Putamen (tissue), 1 donor: ENCODE data around the gene LGI2.
"Not testable (repeated sequence)": the region's sequence is repeated elsewhere in the genome, so short reads cannot be mapped to it uniquely, and the experiment has no call there.

Experiments
- DNase-seq: peaks from one replicate; pipeline ENCODE4 v3.0.0-alpha.2; 2016; ENCODE audit warnings: low spot score

LGI2 gene, protein sequence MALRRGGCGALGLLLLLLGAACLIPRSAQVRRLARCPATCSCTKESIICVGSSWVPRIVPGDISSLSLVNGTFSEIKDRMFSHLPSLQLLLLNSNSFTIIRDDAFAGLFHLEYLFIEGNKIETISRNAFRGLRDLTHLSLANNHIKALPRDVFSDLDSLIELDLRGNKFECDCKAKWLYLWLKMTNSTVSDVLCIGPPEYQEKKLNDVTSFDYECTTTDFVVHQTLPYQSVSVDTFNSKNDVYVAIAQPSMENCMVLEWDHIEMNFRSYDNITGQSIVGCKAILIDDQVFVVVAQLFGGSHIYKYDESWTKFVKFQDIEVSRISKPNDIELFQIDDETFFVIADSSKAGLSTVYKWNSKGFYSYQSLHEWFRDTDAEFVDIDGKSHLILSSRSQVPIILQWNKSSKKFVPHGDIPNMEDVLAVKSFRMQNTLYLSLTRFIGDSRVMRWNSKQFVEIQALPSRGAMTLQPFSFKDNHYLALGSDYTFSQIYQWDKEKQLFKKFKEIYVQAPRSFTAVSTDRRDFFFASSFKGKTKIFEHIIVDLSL

DNA sequence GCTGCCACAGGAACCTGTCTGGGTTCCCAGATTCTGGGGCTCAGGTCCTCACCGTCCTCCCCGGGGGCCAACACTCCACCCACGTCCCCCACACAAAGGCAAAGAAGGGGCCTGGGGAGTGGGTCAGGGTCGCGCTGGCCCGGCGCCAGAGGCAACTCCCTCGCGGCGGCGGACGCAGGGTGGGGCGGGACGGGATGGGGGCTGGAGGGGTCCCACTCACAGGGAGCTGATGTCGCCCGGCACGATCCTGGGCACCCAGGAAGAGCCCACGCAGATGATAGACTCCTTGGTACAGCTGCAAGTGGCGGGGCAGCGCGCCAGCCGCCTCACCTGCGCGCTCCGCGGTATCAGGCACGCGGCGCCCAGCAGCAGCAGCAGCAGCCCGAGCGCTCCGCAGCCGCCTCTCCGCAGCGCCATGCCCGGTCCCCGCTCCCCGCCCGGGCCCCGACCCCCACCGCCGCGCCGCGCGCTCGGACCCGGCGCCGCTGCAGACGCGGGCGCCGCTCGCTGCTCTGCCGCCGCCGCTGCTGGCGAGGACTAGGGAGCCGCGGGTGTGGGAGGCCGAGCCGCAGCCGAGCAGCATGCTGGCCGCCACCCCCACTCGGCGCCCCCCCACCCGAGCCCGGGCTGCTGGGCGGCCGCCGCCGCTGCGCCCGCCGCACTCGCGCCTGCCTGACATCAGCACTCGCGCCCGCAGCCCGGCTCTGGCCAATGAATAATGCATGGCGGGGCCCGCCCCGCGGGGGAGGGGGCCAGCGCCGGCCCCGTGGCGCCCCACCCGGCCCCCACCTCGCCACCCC is at the start of gene LGI2:
TSS of gene LGI2 (minus strand) at position 670 of the 800 bp plus-strand sequence. CDS start at position 417, 253 bp downstream.
- no peak for DNase-seq

DNA sequence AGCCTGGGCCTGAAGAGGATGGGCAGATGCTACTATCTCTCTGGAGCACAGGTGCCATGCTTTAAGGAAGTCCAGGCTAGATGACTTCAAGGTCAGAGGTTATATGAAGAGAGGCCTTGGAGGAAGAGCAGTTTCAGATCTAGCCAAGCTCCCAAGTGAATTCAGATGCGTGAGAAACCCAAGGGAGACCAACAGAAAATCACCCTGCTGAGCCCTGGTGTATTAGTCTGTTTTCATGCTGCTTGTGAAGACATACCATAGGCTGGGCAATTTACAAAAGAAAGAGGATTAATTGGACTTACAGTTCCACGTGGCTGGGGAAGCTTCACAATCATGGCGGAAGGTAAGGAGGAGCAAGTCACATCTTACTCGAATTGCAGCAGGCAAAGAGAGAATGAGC is 47.8 kb upstream of the LGI2 start:
- no peak for DNase-seq

DNA sequence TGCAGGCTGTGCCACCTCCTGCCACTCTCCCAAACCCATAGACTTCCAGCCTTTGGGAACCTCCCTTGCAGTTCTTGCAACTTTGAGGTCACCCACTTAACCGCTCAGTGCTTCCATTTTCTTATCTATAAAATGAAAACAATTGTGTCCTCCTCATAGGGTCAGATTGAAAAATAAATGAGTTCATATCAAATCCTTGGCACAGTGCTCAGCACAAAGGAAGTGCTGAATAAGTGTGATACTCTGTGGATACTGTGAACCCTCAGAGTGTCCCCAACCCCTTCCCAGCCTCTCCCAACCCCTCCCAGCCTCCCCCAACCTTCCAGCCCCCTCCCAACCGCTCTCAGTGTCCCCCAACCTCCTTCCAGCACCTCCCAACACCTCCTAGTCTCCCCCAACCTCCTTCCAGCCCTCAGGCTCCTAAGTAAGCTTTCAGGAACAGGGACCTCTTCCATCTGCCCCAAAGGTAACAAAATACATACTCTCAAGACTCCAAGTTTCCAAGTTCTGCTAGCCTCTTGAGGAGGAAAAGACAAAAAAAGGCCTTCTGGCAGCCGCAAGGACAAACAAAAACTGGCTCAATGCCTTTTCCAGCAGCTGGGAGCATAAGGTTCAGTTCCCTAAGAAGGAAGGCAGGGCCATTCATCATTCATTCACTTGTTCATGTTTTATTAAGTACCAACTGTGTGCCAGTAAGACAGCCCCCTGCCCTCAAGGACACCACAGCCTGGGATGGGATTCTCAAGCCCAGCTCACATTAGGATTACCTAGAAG is 46.1 kb upstream of the LGI2 start:
- no peak for DNase-seq

DNA sequence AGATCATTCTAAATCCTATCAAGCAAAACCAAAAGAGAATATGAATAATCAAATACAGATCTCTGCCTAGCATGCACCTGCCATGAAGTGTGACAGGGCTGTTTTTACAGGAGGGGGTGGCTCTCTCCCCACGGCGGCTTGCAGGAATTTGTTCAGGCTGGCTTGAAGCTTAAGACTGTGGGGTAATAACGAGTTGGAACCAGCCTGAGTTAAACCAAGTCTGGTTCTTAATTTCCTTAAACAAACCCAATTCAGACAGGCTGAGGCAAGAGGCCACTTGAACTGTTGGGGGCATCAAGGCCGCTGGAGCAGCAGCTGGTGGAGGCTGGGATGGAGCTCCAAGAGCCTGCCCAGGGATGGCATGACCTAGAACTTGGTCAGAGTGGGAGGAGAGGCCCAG is 45.1 kb upstream of the LGI2 start:
- DNase-seq, result peak; percentile 13

DNA sequence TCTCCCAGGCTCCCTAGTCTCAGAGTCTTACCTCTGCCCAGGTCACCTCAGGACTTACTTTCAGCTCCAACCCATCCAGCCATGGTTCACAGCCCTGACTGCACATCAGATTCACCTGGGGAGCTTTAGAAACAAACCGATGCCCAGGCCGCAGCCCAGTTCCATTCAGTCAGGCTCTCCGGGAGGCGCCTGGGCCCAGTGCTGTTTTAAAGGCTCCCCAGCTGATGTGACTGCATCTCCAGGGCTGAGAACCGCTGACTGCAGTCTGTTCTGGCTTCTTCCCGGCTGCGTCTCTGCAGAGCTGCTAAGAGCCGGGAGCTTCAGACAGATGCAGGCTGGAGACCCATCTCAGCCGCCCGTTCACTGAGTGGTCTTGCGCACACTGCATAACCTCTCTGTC is 44.4 kb upstream of the LGI2 start:
- no peak for DNase-seq

DNA sequence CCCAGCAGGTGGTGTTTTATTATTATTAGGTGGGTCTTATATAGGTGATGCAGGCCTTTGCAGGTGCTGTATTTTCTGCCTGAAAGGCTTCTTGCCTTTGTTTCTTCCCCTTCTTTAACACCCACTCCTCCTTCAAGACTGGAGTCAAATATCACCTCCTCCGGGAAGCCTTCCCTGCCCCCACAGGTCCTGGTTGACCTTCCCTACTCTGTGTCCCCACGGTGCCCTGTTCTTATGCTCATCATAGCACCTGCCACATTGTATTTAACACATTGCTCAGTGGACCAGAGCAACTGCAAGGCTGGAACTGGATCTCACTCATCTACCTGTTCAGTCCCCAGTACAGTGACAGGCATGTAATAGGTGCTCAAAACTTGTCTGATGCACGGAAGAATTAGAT is 39.8 kb upstream of the LGI2 start:
- no peak for DNase-seq

DNA sequence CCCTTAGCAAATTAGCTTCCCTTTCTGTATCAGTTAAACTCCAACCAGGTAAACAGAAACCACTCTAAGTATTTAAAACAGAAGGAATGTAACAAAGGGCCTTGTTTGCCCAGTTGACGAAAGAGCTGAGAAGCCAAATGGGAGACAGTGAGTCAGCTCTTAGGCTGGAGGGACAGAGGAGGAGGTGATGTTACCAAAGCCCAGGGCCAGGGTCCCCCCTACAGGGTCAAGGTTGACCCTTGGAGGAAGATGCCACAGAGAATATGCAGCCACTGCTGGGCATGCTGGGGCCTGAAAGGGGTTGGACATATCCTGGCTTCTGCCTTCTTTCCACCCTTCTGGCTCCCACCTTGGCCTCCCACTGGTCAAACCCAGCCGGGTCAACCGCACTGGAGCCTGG is 38.3 kb upstream of the LGI2 start:
- DNase-seq, result no peak

DNA sequence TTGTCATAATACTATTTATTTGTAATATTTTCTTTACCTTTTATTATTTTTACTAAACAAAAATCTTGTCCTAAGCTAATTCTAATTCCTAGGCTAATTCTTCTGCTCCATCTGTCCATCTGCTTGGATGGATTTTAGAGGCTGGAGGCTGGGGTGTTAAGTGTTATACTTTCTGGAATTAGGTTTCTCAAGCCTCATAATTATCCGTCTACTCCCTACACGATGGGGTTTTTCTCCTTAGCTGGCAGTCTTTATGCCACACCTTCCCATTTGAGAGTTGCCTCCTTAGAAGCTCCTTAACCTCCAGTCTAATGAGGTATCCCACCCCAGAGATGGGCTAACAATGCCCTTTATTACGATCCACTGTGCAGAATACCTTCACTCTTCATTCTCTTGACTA is 37.6 kb upstream of the LGI2 start:
- DNase-seq, result no peak

DNA sequence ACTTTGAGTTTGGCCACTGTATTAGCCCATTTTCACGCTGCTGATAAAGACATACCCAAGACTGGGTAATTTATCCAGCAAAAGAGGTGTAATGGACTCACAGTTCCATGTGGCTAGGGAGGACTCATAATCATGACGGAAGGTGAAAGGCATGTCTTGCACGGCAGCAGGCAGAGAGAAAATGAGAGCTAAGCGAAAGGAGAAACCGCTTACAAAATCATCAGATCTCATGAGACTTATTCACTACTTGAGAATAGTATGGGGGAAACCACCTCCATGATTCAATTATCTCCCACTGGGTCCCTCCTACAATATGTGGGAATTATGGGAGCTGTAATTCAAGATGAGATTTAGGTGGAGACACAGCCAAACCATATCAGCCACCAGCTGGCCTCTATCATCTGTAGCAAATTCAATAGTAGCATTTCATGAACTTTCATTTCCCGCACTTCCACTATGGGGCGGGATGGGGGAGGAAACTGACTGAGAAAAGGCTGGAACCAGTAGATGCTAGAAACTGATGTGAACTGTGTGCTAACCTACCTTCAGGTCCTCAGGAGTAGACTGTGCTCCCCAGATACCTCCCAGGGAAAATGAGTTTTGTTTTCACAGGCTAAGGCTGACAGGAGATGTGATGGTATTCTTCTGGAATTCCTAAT is 35.3 kb upstream of the LGI2 start:
- no peak for DNase-seq

DNA sequence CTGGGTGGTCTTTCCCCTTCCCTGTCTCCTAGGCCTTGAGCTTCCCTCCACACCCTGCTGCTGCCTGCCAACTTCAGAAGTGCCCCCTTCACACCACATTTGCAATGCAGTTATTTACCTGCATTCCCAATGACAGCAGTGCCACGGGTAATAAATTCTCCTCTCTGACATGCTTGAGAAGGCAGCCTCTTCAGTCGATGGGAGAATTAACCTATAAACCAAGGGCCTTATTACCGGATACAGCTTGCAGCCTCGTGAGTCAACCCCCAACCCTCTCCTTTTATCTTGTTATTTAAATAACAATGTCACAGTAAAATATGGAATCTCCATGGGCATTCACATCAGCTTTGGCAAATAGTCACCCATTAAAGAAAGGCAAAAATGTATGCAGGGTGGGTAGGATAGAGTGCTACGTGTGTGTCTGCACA is 34.7 kb upstream of the LGI2 start:
- no peak for DNase-seq

DNA sequence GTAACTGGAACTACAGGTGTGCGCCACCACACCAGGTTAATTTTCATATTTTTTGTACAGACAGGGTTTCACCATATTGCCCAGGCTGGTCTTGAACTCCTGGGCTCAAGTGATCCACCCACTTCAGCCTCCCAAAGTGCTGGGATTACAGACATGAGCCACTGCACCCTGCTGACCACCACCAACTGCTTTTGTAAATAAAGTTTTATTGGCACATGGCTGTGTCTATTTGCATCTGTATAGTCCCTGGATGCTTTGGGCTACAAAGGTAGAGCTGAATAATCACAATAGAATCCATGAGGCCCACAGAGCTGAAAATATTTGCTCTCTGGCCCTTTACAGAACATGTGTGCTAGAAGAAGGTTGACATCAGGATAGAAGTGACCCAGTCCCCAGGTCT is 33.7 kb upstream of the LGI2 start:
- DNase-seq, result not testable (repeated sequence)

DNA sequence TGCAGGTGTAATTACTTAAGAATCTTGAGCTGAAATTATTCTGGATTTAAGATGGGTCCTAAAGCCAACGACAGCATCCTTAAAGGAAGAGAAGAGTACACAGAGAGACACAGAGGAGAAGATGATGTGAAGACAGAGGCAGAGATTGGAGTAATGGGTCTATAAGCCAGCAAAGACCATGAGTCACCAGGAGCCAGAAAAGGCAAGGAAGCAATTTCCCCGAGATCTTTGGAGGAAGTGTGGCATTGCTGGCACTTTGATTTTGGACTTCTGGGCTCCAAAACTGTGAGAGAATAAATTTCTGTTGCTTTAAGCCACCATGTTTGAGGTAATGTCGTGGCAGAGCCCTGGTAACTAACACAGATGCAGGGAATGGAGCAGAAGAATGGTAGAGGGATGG is 32.4 kb upstream of the LGI2 start:
- DNase-seq, result no peak

DNA sequence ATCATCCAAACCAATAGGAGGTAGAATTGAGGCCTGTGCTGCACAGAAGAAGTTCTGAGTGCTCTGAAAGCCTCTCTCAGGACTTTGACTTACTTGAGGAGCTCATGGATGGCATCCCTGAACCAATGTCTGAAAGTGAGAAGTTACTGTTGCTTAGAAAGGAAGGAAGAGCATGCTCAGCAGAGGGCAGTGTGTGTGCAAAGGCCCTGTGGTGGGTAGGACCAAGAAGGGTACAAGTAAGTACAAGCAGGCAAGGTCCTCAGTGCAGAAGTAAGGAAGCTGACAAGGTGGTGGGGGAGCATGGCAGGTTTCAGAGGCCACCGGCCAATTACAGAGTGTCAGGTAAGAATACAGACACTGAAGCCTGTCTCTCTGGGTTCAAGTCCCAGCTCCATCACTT is 31.4 kb upstream of the LGI2 start:
- DNase-seq, result no peak

DNA sequence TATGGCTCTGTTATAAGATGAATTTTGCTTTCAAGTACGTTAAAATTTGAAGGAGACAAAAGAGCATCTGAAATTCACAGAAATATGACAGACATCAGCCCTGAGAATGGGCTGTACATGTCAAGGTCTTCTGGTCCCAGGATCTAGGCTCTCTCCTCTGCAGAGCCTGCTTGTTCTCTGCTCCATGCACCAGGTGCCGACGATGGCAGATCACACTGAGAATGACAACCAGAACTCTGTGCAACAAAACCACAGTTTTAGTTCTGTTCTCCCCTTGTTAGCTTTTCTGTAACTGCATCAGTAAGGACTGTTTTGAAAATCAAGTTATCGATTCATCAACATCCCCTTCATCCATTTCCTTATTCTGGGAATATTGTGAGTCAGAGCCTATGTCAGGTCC is 30.9 kb upstream of the LGI2 start:
- no peak for DNase-seq

DNA sequence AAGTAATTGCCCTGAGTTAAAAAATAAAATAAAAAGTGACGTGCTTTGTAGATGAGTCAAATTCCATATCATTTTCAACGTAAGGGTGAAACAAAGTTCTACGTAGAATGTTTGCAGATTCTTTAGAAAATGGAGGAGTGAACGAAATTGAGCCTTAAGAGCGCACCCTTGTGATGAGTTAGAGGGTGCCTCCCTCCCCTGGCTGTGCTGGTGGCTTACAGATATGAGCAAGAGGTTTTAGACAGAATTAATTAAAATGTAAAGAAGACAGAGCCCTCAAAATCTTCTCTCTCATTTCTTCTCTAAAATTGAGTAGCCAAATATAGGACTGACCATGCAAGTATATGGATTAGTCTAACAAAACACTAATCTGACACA is 30.2 kb upstream of the LGI2 start:
- peak; percentile 9 for DNase-seq

DNA sequence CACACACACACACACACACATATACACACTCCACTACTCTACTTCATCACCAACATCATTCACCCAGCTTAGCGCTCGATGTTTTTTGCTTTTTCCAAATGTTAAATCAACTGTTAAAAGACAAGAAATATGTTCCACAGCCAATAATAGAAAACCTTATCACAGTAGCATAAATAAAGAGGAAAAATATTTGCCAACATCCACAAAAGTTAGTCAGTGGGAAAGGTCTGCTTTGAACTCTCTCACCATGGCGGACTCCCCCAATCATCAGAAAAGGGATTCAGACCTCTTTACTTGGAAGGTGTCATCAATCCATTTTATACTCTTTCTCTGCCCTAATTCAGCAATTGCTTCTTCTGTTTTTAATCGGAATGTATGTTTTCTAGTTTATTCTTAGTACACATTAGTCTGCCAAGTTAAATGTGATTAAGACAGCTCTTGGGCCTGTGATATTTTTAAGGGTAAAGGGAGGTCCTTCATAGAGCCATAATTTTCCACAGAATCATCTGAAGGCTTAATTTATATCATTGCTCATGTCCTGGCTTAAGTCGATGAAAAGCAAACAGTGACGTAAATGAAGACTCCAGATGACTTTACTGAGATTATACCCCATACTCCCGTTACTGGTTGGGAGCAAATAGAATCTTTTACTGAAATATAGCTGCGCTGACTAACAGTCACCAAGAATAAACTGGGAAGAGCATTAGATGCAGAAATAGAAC is 29.7 kb upstream of the LGI2 start:
- no peak for DNase-seq

DNA sequence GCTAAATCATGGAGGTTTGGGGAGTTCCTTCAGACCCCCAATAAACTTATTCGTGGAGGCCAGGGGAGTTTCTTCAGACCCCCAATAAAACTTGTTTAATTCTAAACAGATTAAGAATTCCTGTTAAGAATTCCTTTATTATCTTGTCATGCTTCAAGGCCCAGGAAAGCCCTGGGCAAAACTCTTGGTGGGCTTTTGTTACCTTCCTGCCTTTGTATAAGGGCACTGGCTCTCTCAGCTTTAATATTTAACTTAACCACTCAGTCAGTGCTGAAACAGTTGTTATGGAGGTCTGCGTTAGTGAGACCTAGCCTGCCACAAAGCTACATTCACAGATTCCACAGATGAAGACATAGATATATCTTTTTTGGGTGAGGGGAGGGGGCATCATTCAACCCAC is 29.0 kb upstream of the LGI2 start:
- no peak for DNase-seq

DNA sequence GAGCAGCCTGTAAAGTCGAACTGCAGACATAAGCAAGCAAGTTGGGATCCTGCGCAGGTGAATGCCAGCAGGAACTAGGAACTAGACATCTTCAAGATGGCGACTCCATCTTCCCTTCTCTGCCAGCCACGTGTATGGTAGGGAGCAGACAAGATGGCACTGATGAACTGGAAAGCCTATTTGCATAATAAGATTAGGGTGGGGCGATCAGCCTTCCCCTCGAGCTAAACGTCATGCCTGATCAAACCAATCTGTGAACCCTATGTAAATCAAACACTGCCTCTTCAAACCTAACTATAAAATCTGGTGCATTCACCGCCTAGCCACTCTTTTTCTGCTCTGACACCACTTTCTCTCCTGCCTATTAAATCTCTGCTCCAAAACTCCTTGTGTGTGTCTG is 28.1 kb upstream of the LGI2 start:
- no peak for DNase-seq

DNA sequence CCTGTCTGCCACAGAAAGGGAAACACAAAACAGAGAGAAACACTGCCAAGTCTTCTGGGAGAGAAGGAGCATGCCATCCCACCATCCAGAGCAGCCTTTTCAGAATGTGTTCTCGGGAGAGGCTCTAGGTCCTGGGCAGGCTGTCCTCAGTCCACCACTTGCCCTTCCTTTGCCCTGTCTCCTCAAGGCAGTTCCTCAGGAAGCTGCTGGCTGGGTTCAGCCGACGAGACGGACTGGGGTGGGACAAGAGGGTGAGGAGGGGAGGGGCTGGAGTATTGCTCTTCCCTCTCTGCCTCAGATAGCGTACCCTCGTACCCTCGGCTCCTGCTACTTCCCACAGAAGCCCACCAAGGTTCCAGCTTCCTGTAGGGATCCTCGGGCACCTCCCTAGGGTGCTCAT is 26.6 kb upstream of the LGI2 start:
- DNase-seq, result no peak

DNA sequence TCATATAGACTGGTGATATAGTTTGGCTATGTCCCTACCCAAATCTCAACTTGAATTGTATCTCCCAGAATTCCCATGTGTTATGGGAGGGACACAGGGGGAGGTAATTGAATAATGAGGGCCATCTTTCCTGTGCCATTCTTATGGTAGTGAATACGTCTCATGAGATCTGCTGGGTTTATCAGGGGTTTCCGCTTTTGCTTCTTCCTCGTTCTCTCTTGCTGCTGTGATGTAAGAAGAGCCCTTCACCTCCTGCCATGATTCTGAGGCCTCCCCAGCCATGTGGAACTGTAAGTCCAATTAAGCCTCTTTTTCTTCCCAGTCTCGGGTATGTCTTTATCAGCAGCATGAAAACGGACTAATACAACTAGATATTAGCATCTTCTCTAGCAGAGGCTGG is 21.3 kb upstream of the LGI2 start:
- not testable (repeated sequence) for DNase-seq

DNA sequence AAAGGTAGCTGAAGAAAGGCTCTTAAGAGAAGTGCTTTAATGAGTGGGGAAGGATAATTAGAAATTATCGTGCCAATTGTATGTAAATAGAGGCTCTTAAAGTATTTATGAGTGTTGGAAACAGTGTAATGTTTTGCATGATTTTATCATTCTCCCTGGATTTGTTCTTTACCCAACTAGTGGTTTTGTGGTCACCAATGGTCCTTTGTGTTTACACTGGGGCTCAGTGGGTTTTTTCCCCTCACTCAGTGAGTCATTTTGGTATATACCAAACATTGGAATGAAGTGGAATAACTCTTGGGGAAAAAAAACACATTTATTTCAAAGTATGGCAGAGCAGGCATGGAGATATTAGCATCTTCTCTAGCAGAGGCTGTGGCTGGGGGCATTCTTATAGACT is 20.8 kb upstream of the LGI2 start:
- no peak for DNase-seq
